SK-N-SH (cell line): ENCODE data around the gene PRKCH. TPM values are rescaled to one million over a fixed set of nuclear protein-coding genes. Genes with fewer than 3 reads are reported as not detected.
A peak's percentile ranks its signal among the peaks of the same experiment; 100 is the strongest.

Experiments
- CTCF ChIA-PET: fragments of 300-600, 350-600 bp; formaldehyde crosslinking; extraction: SDS; loops from one replicate; lab custom pipeline; 2021; lab: Yijun Ruan, JAX
- POLR2A ChIA-PET: fragments of 350-600 bp; sonication (Branson Sonifier 250); formaldehyde crosslinking; extraction: SDS; loops from one replicate; lab custom pipeline; 2020; ENCODE audit warnings: antibody characterized with exemption, inconsistent platforms; lab: Yijun Ruan, JAX
- DNase-seq: peaks from one replicate; pipeline ENCODE4 v3.0.0; 2012
- H2AFZ ChIP-seq: fragments of 200-600 bp; sonication (generic); 2 replicates; pipeline ENCODE4 v1.8.1; 2016; ENCODE audit warnings: antibody characterized with exemption, mild to moderate bottlenecking, low read depth
- H3F3A ChIP-seq: fragments of 200-600 bp; sonication (generic); replicated peaks from 2 replicates; pipeline ENCODE3; 2016; ENCODE audit warnings: antibody characterized with exemption, mild to moderate bottlenecking; ENCODE audit not compliant: insufficient read depth
- H3K27ac ChIP-seq, 2 experiments: fragments of 200-500 bp in 1 of 2; fragments of 200-600 bp in 1 of 2; sonication (Bioruptor generic) in 1 of 2; sonication (generic), shearing (Covaris generic) in 1 of 2; 2 replicates each; pipeline versions ENCODE4 v1.5.1 to v1.6.1; 2014 to 2016; ENCODE audit warnings: low read depth in 2 of 2, inconsistent platforms in 1 of 2, low read length in 1 of 2, mild to moderate bottlenecking in 1 of 2, mixed read lengths in 1 of 2
- H3K27me3 ChIP-seq: fragments of 200-600 bp; sonication (generic), shearing (Covaris generic); 2 replicates; pipeline ENCODE4 v1.6.1; 2016; ENCODE audit warnings: mixed run types; ENCODE audit not compliant: insufficient read depth
- H3K36me3 ChIP-seq, 2 experiments: fragments of 200-500 bp in 1 of 2; fragments of 200-600 bp in 1 of 2; sonication (Bioruptor generic) in 1 of 2; sonication (generic) in 1 of 2; replicated peaks in 1 of 2; 2 replicates each; pipeline versions ENCODE3 to v1.5.1; 2014 to 2016; ENCODE audit warnings: low read length in 1 of 2, mild to moderate bottlenecking in 1 of 2; ENCODE audit not compliant: insufficient read depth in 2 of 2, control insufficient read depth in 1 of 2
- H3K4me1 ChIP-seq, 2 experiments: fragments of 200-500 bp in 1 of 2; fragments of 200-600 bp in 1 of 2; sonication (Bioruptor generic) in 1 of 2; sonication (generic), shearing (Covaris generic) in 1 of 2; 2 replicates each; pipeline versions ENCODE4 v1.5.1 to v1.6.1; 2014 to 2016; ENCODE audit warnings: low read depth in 1 of 2, low read length in 1 of 2, mixed run types in 1 of 2; ENCODE audit not compliant: insufficient read depth in 2 of 2, control insufficient read depth in 1 of 2
- H3K4me2 ChIP-seq: fragments of 200-600 bp; sonication (generic), shearing (Covaris generic); 2 replicates; pipeline ENCODE4 v1.6.1; 2017; ENCODE audit warnings: mixed run types
- H3K4me3 ChIP-seq, 2 experiments: fragments of 200-500 bp in 1 of 2; fragments of 200-600 bp in 1 of 2; sonication (Bioruptor generic) in 1 of 2; sonication (generic), shearing (Covaris generic) in 1 of 2; 2 replicates each; pipeline versions ENCODE4 v1.5.1 to v1.8.1; 2014 to 2016; ENCODE audit warnings: low read depth in 2 of 2, inconsistent platforms in 1 of 2, low read length in 1 of 2, mild to moderate bottlenecking in 1 of 2, mixed read lengths in 1 of 2, moderate library complexity in 1 of 2
- H3K79me2 ChIP-seq: fragments of 200-600 bp; sonication (generic); 2 replicates; pipeline ENCODE4 v1.8.1; 2017; ENCODE audit warnings: mild to moderate bottlenecking; ENCODE audit not compliant: insufficient read depth
- H3K9ac ChIP-seq: fragments of 200-600 bp; sonication (generic); 2 replicates; pipeline ENCODE4 v1.6.1; 2017; ENCODE audit warnings: mixed run types
- H3K9me2 ChIP-seq: fragments of 200-600 bp; sonication (generic); 2 replicates; pipeline ENCODE4 v1.6.1; 2017; ENCODE audit warnings: mixed run types
- H3K9me3 ChIP-seq: fragments of 200-600 bp; sonication (generic); 2 replicates; pipeline ENCODE4 v1.6.1; 2017; ENCODE audit warnings: mixed run types, mild to moderate bottlenecking, moderate library complexity
- H4K20me1 ChIP-seq: fragments of 200-600 bp; sonication (generic); 2 replicates; pipeline ENCODE4 v1.6.1; 2017; ENCODE audit warnings: mild to moderate bottlenecking, mixed run types; ENCODE audit not compliant: insufficient read depth
- CHD2 ChIP-seq: fragments of 150-350 bp; IDR thresholded peaks from 2 replicates; pipeline ENCODE4 v1.6.1; 2018; ENCODE audit warnings: low read length; ENCODE audit not compliant: partially characterized antibody
- FOSL2 ChIP-seq: IDR thresholded peaks from 2 replicates; pipeline ENCODE4 v1.4.0; 2012; ENCODE audit warnings: low read depth, mild to moderate bottlenecking, moderate library complexity, borderline replicate concordance
- JUND ChIP-seq: IDR thresholded peaks from 2 replicates; pipeline ENCODE4 v1.4.0; 2012
- MAX ChIP-seq: IDR thresholded peaks from 2 replicates; pipeline ENCODE4 v1.4.0; 2012; ENCODE audit warnings: low read depth
- NFIC ChIP-seq: IDR thresholded peaks from 2 replicates; pipeline ENCODE4 v1.4.0; 2012; ENCODE audit warnings: borderline replicate concordance
- RCOR1 ChIP-seq: fragments of 150-350 bp; IDR thresholded peaks from 2 replicates; pipeline ENCODE4 v1.6.1; 2017; ENCODE audit warnings: antibody characterized with exemption, low read length
- SIN3A ChIP-seq: IDR thresholded peaks from 2 replicates; pipeline ENCODE4 v1.6.1; 2012; ENCODE audit warnings: low read depth, mild to moderate bottlenecking, low read length, moderate library complexity, borderline replicate concordance
- TCF12 ChIP-seq: IDR thresholded peaks from 2 replicates; pipeline ENCODE4 v1.4.0; 2012
- YY1 ChIP-seq: IDR thresholded peaks from 2 replicates; pipeline ENCODE4 v1.4.0; 2012; ENCODE audit warnings: low read depth, mild to moderate bottlenecking
- whole genome bisulfite sequencing: methylation state at CpG from one replicate; pipeline ENCODE4 v1.1.6; 2017; ENCODE audit warnings: low lambda C conversion rate; 5-methylcytosine and 5-hydroxymethylcytosine counted together
- polyA plus RNA-seq, 3 experiments: library from polyadenylated mRNA; depleted of rRNA; stranded (reverse); fragments of >200 nt; gene quantifications; 2 replicates each; pipeline ENCODE4 v1.2.3, GENCODE V29; 2012
- TF ChIP-seq, protein P1 (sequence below): IDR thresholded peaks from 2 replicates; pipeline ENCODE4; 2012
- TF ChIP-seq, protein P2 (sequence below): IDR thresholded peaks from 2 replicates; pipeline ENCODE4 v1.6.1; 2012; ENCODE audit warnings: mild to moderate bottlenecking, low read depth, low read length, moderate library complexity

The PRKCH gene
- polyA plus RNA-seq, 1 of the 3 experiments (the other 2 are of a cell fraction), result 4.2 TPM

GRCh38 chr14:61547186-61548069, 226.0 kb downstream of the PRKCH start:
- DNase-seq, result no peak
- Histone ChIP-seq H3F3A (peaks cover 4% of the 10 kb centered on the region), H3K27ac (peak overlapping the region in 1 of 2 experiments; percentile 74; a peak in 3 of 4 replicates), H3K27me3 (no peaks in the 10 kb centered on the region), H3K4me3 (no peak overlapping the region), H3K9me2 (no peaks in the 10 kb centered on the region), H4K20me1 (no peaks in the 10 kb centered on the region), H3K36me3 (no peaks in the 10 kb centered on the region), H3K9me3 (no peaks in the 10 kb centered on the region), H3K4me2 (peak overlapping the region; percentile 36; the same call in 1 of the 2 replicates), H3K79me2 (no peaks in the 10 kb centered on the region), H3K4me1 (peaks cover 2 to 6% of the 10 kb centered on the region in 2 experiments; a peak in 2 of 4 replicates), H3K9ac (peak overlapping the region; percentile 16; the same call in 1 of the 2 replicates), H2AFZ (peak overlapping the region; percentile 76)
- 59% methylated on average over 14 of the region's 14 CpGs for WGBS
- ChIA-PET POLR2A (no interaction called here), CTCF (interaction anchor here (1.1 to 1.8 kb wide), 3 partner anchors 12 to 60 kb away, joined by 3 to 9 read pairs (median 4); no protein-coding TSS in a partner anchor)
- TF ChIP-seq SIN3A (no peak), MAX (peak; percentile 12; the same call in 1 of the 2 replicates), JUND (peak; percentile 32; the same call in 1 of the 2 replicates), FOSL2 (peak; percentile 54; the same call in 1 of the 2 replicates), RCOR1 (no peak), TCF12 (peak; percentile 19; the same call in 1 of the 2 replicates), YY1 (peak; percentile 70; the same call in 1 of the 2 replicates), NFIC (0 out of 2 replicates have a peak, but pooled peaks have one; percentile 10), CHD2 (no peak)
- TF ChIP-seq, protein P1, sequence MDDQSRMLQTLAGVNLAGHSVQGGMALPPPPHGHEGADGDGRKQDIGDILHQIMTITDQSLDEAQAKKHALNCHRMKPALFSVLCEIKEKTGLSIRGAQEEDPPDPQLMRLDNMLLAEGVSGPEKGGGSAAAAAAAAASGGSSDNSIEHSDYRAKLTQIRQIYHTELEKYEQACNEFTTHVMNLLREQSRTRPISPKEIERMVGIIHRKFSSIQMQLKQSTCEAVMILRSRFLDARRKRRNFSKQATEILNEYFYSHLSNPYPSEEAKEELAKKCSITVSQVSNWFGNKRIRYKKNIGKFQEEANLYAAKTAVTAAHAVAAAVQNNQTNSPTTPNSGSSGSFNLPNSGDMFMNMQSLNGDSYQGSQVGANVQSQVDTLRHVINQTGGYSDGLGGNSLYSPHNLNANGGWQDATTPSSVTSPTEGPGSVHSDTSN, result peak; percentile 84
- TF ChIP-seq, protein P2, sequence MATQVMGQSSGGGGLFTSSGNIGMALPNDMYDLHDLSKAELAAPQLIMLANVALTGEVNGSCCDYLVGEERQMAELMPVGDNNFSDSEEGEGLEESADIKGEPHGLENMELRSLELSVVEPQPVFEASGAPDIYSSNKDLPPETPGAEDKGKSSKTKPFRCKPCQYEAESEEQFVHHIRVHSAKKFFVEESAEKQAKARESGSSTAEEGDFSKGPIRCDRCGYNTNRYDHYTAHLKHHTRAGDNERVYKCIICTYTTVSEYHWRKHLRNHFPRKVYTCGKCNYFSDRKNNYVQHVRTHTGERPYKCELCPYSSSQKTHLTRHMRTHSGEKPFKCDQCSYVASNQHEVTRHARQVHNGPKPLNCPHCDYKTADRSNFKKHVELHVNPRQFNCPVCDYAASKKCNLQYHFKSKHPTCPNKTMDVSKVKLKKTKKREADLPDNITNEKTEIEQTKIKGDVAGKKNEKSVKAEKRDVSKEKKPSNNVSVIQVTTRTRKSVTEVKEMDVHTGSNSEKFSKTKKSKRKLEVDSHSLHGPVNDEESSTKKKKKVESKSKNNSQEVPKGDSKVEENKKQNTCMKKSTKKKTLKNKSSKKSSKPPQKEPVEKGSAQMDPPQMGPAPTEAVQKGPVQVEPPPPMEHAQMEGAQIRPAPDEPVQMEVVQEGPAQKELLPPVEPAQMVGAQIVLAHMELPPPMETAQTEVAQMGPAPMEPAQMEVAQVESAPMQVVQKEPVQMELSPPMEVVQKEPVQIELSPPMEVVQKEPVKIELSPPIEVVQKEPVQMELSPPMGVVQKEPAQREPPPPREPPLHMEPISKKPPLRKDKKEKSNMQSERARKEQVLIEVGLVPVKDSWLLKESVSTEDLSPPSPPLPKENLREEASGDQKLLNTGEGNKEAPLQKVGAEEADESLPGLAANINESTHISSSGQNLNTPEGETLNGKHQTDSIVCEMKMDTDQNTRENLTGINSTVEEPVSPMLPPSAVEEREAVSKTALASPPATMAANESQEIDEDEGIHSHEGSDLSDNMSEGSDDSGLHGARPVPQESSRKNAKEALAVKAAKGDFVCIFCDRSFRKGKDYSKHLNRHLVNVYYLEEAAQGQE, result no peak
